ENCODE data around the gene NMS. TPM values are rescaled to one million over a fixed set of nuclear protein-coding genes. Genes with fewer than 3 reads are reported as not detected.

The NMS gene
- total and polyA plus RNA-seq, 2 of the 13 experiments (the other 11 are each of a cell fraction or from before 2014, with no cell fraction given) = not detected

DNA sequence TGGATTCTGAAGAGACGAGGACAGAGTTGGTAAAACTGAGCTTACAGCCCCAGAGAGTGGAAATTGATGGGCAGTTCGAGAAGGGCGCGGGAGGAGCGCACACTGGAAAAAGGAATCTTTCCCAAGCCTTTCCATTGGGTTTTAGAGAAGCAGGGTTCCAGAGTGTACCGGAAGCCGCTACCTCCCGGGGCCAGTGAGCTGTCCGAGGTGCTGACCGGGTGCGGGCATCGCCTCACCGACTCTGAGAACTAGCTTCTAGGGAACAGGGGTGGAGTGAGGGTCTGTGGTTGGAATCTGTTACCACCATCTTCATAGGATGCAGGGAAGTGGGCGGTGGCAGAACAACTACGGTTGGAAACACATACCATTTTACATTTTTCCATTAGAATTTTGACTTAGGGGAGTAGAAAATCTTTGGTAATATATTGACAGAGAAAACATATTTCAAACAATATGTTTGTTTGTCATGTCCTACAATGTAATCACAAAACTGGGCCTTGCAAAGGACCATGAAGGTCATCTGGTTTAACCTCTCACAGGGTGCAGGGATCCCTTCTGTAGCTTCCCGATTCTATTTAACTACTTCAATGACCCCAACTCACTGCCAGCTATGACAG, 724 bp downstream of the NMS start (continued):
- TF ChIP-seq ZNF12 (CRISPR knock-in tag; IDR thresholded peaks at IDR 0.05) (0 out of 2 replicates have a peak, but pooled peaks have one; percentile 52), MED1 (CRISPR knock-in tag; IDR thresholded peaks at IDR 0.05) (0 out of 2 replicates have a peak, but pooled peaks have one; percentile 27), NPAS2 (CRISPR knock-in tag; IDR thresholded peaks at IDR 0.05; ENCODE audit: borderline replicate concordance) (no peak), TBX2 (CRISPR knock-in tag; IDR thresholded peaks at IDR 0.05; ENCODE audit: borderline replicate concordance) (peak; percentile 43), TBX3 (IDR thresholded peaks at IDR 0.05; ENCODE audit: borderline replicate concordance) (no peak), MATR3 (CRISPR knock-in tag; IDR thresholded peaks at IDR 0.05) (no peak), MLLT10 (CRISPR knock-in tag; IDR thresholded peaks at IDR 0.05) (no peak), ZSCAN20 (CRISPR knock-in tag; IDR thresholded peaks at IDR 0.05; ENCODE audit: borderline replicate concordance) (0 out of 2 replicates have a peak, but pooled peaks have one; percentile 69), NFKB2 (CRISPR knock-in tag; IDR thresholded peaks at IDR 0.05; ENCODE audit: borderline replicate concordance) (peak; percentile 94), PHF21A (CRISPR knock-in tag; IDR thresholded peaks at IDR 0.05) (no peak), CREM (IDR thresholded peaks at IDR 0.05) (no peak), CREM (CRISPR knock-in tag; IDR thresholded peaks at IDR 0.05) (no peak), ZC3H4 (CRISPR knock-in tag; IDR thresholded peaks at IDR 0.05; ENCODE audit: borderline replicate concordance) (no peak)
- TF ChIP-seq, protein P1, sequence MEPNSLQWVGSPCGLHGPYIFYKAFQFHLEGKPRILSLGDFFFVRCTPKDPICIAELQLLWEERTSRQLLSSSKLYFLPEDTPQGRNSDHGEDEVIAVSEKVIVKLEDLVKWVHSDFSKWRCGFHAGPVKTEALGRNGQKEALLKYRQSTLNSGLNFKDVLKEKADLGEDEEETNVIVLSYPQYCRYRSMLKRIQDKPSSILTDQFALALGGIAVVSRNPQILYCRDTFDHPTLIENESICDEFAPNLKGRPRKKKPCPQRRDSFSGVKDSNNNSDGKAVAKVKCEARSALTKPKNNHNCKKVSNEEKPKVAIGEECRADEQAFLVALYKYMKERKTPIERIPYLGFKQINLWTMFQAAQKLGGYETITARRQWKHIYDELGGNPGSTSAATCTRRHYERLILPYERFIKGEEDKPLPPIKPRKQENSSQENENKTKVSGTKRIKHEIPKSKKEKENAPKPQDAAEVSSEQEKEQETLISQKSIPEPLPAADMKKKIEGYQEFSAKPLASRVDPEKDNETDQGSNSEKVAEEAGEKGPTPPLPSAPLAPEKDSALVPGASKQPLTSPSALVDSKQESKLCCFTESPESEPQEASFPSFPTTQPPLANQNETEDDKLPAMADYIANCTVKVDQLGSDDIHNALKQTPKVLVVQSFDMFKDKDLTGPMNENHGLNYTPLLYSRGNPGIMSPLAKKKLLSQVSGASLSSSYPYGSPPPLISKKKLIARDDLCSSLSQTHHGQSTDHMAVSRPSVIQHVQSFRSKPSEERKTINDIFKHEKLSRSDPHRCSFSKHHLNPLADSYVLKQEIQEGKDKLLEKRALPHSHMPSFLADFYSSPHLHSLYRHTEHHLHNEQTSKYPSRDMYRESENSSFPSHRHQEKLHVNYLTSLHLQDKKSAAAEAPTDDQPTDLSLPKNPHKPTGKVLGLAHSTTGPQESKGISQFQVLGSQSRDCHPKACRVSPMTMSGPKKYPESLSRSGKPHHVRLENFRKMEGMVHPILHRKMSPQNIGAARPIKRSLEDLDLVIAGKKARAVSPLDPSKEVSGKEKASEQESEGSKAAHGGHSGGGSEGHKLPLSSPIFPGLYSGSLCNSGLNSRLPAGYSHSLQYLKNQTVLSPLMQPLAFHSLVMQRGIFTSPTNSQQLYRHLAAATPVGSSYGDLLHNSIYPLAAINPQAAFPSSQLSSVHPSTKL (CRISPR knock-in tag; IDR thresholded peaks at IDR 0.05) = peak; percentile 43; the same call in 1 of the 2 replicates
- TF ChIP-seq, protein P2, sequence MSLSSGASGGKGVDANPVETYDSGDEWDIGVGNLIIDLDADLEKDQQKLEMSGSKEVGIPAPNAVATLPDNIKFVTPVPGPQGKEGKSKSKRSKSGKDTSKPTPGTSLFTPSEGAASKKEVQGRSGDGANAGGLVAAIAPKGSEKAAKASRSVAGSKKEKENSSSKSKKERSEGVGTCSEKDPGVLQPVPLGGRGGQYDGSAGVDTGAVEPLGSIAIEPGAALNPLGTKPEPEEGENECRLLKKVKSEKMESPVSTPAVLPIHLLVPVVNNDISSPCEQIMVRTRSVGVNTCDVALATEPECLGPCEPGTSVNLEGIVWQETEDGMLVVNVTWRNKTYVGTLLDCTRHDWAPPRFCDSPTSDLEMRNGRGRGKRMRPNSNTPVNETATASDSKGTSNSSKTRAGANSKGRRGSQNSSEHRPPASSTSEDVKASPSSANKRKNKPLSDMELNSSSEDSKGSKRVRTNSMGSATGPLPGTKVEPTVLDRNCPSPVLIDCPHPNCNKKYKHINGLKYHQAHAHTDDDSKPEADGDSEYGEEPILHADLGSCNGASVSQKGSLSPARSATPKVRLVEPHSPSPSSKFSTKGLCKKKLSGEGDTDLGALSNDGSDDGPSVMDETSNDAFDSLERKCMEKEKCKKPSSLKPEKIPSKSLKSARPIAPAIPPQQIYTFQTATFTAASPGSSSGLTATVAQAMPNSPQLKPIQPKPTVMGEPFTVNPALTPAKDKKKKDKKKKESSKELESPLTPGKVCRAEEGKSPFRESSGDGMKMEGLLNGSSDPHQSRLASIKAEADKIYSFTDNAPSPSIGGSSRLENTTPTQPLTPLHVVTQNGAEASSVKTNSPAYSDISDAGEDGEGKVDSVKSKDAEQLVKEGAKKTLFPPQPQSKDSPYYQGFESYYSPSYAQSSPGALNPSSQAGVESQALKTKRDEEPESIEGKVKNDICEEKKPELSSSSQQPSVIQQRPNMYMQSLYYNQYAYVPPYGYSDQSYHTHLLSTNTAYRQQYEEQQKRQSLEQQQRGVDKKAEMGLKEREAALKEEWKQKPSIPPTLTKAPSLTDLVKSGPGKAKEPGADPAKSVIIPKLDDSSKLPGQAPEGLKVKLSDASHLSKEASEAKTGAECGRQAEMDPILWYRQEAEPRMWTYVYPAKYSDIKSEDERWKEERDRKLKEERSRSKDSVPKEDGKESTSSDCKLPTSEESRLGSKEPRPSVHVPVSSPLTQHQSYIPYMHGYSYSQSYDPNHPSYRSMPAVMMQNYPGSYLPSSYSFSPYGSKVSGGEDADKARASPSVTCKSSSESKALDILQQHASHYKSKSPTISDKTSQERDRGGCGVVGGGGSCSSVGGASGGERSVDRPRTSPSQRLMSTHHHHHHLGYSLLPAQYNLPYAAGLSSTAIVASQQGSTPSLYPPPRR (CRISPR knock-in tag; IDR thresholded peaks at IDR 0.05; ENCODE audit: borderline replicate concordance) = no peak
- TF ChIP-seq, protein P3, sequence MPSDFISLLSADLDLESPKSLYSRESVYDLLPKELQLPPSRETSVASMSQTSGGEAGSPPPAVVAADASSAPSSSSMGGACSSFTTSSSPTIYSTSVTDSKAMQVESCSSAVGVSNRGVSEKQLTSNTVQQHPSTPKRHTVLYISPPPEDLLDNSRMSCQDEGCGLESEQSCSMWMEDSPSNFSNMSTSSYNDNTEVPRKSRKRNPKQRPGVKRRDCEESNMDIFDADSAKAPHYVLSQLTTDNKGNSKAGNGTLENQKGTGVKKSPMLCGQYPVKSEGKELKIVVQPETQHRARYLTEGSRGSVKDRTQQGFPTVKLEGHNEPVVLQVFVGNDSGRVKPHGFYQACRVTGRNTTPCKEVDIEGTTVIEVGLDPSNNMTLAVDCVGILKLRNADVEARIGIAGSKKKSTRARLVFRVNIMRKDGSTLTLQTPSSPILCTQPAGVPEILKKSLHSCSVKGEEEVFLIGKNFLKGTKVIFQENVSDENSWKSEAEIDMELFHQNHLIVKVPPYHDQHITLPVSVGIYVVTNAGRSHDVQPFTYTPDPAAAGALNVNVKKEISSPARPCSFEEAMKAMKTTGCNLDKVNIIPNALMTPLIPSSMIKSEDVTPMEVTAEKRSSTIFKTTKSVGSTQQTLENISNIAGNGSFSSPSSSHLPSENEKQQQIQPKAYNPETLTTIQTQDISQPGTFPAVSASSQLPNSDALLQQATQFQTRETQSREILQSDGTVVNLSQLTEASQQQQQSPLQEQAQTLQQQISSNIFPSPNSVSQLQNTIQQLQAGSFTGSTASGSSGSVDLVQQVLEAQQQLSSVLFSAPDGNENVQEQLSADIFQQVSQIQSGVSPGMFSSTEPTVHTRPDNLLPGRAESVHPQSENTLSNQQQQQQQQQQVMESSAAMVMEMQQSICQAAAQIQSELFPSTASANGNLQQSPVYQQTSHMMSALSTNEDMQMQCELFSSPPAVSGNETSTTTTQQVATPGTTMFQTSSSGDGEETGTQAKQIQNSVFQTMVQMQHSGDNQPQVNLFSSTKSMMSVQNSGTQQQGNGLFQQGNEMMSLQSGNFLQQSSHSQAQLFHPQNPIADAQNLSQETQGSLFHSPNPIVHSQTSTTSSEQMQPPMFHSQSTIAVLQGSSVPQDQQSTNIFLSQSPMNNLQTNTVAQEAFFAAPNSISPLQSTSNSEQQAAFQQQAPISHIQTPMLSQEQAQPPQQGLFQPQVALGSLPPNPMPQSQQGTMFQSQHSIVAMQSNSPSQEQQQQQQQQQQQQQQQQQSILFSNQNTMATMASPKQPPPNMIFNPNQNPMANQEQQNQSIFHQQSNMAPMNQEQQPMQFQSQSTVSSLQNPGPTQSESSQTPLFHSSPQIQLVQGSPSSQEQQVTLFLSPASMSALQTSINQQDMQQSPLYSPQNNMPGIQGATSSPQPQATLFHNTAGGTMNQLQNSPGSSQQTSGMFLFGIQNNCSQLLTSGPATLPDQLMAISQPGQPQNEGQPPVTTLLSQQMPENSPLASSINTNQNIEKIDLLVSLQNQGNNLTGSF (CRISPR knock-in tag; IDR thresholded peaks at IDR 0.05) = peak; percentile 81; the same call in 1 of the 2 replicates
